HG03378 (cell line): ENCODE results near the gene NHS.
"Not testable (repeated sequence)": the region's sequence is repeated elsewhere in the genome, so short reads cannot be mapped to it uniquely, and the experiment has no call there.

Experiments
- ATAC-seq: cut with Tn5 transposase; IDR thresholded peaks from one replicate; pipeline ENCODE4 v1.9.1; 2021; ENCODE audit warnings: mild to moderate bottlenecking, moderate library complexity; ENCODE audit not compliant: unreplicated experiment

Gene NHS

GRCh38 chrX:17542123-17542522 is 167.1 kb downstream of the NHS start:
- ATAC-seq = no peak

DNA sequence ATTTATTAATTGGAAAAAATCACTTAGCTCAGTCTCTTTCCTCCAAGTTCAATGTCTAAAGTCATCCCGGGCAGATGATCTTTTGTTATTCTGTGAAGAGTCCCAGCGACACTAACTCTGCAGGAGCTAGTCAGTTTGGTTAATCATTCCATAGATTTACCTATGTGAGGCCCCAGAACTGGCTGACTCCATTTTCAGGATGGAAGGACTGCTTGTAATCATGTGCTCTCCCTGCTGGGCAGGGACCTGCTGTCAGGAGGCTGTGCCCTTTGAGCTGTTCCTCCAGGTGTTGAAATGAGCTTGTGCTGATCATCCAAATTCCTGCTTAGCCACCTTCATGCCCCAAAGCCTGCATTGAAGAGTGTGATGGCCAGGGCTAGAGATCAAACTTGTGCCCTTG is 169.8 kb downstream of the NHS start:
- ATAC-seq = no peak

DNA sequence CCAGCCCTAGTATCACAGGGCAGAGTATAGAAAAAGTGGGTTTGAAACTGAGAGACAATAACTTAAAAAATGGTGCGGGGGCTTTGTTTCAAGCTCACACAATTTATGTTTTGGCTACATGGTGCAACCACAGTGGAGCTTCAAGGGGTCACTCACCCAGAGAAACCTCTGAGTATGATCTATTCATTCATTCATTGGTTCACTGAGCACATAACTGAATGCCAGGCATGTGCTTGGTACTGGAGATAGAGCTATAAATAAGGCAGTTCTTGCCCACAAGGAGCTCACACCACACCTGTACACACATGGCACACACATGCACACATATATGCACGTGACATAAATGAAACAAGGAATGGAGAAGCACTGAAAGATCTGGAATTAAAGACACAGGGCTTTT is 171.4 kb downstream of the NHS start:
- ATAC-seq = no peak

GRCh38 chrX:17547658-17548057 is 172.7 kb downstream of the NHS start:
- peak; percentile 82 for ATAC-seq

GRCh38 chrX:17549107-17549651 is 174.2 kb downstream of the NHS start:
- ATAC-seq = no peak

DNA sequence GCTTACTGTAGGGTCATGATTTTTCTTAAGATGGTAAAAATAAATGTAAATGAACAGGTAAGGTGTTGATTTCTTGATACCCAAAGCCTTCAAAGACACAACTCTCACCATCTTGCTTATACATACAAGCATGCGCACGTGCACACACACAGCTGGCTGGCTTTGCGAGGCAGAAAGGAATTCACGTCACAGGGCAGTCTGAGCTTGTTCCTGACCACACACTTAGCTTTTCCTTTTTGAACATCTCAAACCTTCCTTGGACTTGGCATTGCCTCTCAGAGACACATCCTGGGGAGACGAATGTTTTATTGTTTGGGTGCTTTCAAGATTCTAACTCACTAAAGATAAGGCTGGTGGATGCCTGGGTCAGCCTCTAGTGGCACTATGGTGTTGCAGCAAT is 175.0 kb downstream of the NHS start:
- ATAC-seq = no peak

DNA sequence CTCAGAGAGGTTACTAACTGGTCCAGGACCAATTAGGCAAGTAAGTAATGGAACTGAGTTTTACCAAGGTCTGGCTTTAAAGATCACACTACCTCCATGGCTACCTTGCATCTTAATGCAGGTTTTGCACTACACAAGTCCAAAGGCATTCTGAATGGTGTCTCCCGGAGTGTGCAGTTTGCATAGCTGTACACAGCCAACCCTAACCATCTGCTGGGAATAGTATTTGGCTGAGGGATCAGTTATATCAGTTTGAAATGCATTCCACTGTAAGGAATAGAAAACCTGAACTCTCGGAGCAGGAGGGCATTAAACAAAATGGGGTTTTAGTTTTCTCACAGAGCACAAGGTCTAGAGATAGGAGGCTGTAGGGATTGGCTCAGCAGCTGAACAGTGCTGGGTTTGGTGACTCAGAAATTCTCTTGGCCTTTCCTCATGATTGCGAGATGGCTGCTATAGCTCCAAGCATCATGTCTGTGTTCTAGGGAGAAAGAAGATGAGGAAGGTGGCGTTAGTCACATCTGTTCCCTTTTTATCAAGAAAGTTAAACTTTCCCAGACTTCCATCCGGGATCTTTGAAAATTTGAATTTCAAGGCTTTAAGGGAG is 177.1 kb downstream of the NHS start:
- ATAC-seq = no peak

GRCh38 chrX:17553469-17553868 is 178.5 kb downstream of the NHS start:
- no peak for ATAC-seq

GRCh38 chrX:17553961-17554482 is 179.0 kb downstream of the NHS start:
- ATAC-seq = no peak

DNA sequence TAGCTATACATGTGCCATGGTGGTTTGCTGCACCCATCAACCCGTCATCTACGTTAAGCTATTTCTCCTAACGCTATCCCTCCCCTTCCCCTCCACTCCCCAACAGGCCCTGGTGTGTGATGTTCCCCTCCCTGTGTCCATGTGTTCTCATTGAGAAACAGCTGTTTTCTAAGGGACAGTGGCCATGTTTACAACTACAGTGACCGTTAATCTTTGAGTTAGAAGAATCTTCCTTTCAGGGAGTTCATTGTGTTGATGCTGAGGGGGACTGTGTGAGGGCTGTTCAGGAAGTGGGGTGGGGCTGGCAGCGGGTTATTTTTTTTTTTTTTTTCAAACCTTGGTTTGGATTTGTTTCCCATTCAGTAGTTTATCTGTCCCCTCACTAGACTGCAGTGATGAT is 179.9 kb downstream of the NHS start:
- no peak for ATAC-seq

- ATAC-seq = no peak
Observed at GRCh38 chrX:17555846-17556245, 180.8 kb downstream of the NHS start.

DNA sequence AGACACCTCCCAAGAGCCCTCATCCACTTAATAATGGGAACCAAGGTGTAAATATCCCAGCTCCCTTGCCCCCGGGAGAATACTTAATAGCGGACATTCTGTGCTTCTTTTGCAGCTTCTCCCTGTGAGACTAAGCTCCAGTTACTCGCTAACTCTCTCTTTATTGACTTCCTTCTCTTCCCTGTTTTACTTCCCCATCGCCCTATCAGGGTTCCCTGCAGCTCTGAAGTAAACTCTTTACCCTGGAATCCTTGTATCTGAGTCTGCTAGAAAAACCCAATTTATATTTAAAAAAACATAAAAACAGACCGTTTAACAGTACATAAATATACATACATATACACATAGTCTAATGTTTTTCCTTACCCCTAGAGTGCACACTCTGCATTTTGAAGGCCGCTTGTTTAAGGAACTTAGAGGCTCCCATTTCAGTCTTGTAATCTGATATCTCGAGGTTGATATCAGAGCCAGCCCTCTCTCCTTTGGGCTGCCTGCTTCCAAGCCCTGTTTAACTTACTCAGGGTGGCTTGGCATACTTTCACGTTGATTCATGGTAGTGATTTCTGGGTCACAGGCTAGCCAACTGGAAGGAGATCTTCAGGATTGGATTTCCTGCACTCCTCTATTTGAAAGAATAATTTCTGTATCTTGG is 184.9 kb downstream of the NHS start:
- ATAC-seq = no peak

GRCh38 chrX:17560385-17560784 is 185.4 kb downstream of the NHS start:
- no peak for ATAC-seq

DNA sequence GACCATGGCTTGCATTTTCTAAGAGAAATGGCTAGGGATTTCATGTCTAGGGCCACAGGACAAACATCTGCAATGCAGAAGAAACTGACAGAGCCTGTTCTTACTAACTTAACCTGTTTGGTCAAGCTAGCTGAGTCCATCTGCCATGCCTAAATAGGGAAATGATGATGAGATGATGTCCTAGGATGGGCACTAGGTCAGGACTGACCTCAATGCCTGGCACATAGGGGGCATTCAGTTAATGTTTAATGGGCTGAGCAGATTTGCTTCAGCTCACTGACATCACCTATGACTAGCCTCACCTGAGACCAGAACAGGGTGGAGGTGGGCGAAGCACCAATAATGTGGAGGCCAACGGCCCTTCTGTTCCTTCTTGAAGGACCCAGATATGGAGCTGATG is 188.1 kb downstream of the NHS start:
- no peak for ATAC-seq

DNA sequence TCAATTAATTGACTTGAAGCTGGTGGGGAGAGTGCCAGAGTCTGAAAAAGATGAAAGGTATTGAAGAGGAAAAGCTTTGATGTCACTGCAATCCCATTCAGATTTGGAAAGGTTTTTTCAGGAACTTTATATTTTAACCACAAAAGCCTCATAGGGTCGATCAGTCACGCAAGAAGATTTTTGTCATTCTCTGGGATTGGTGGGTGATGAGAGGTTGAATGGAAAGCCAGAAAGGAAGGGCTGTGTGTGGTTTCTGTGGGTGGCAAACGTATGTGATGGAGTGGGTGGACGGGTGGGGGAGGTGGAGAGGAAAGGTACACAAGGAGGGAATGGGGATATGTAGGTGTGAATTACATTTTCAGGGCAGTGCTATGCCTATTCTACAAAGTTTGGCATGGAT is 188.5 kb downstream of the NHS start:
- ATAC-seq = no peak

GRCh38 chrX:17564689-17565409 is 189.8 kb downstream of the NHS start:
- ATAC-seq = no peak

GRCh38 chrX:17566740-17567139 is 191.7 kb downstream of the NHS start:
- no peak for ATAC-seq

GRCh38 chrX:17567187-17567586 is 192.2 kb downstream of the NHS start:
- no peak for ATAC-seq

GRCh38 chrX:17567821-17568220 is 192.8 kb downstream of the NHS start:
- no peak for ATAC-seq

GRCh38 chrX:17568804-17569203 is 193.8 kb downstream of the NHS start:
- ATAC-seq = not testable (repeated sequence)

DNA sequence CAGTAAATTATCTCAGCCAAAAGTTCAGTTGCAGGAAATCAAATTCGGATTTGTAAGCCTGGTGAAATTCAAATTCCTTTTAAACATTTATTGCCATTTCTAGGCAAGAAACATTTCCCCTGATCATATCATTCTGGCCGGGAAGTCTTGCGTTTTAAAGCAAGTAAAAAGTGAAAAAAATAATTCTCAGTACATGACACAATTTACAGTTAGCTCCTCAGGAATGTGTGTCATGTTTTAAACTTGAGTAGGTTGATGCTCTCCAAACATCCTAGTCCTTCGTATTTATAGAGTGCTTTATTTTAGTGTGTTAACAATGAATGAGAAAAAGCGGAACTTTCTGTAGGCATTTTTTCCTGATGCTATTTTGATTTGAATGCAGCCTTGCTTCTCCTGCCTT is 204.0 kb downstream of the NHS start:
- ATAC-seq = no peak
